ENCODE data around the gene TRIM3. TPM values are rescaled to one million over a fixed set of nuclear protein-coding genes. Genes with fewer than 3 reads are reported as not detected.
A peak's percentile ranks its signal among the peaks of the same experiment; 100 is the strongest.

Gene TRIM3
- total RNA-seq, 1 experiment from 2014 or later: 10.6 TPM

GRCh38 chr11:6480299-6480914 is 6.7 kb upstream of the TRIM3 start:
- DNase-seq (ENCODE audit: low spot score): no peak

DNA sequence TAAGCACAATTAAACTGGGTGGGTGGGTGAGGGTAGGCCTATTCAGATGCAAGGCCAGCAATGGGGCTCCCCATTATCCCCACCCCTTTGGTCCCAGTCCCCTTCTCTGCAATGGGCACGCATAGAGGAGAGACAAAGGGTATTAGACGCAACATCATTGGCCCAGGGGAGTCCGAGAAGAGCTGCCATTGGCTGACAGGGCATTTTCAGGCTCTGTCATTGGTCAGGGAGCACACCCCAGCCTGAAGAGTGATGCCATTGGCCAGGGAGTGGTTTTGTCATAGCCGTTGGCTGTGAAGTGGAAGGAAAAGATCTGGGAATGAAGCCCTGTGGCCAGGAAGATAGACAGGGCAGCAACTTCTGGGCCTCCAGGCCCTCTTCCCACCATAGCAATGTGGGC is 2.8 kb upstream of the TRIM3 start:
- no peak for DNase-seq (ENCODE audit: low spot score)

- no peak for DNase-seq (ENCODE audit: low spot score)
Observed at GRCh38 chr11:6475936-6476335, 2.2 kb upstream of the TRIM3 start.

- no peak for DNase-seq (ENCODE audit: low spot score)
Observed at GRCh38 chr11:6474806-6475500, 1.2 kb upstream of the TRIM3 start.

GRCh38 chr11:6474413-6474792 is 662 bp upstream of the TRIM3 start:
- no peak for DNase-seq (ENCODE audit: low spot score)

GRCh38 chr11:6472934-6473333 is 807 bp downstream of the TRIM3 start:
- DNase-seq (ENCODE audit: low spot score): no peak

DNA sequence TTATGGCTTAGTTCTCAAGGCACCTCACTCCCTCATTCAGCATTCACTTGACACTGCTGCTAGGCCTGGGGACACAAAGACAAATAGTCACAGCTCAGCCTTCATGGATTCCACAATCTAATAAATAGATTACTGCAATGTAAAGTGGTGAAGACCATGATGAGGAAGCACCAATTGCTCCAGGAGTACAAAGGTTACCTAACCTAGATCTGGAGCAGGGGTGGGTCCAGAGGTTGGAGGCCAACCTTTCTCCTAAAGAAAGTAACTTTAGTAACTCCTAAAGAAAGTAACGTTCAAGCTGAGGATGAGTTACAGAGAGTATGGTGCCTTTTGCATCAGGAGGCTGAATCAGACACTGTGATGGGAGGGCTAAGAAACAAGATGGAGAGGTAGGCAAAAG is 4.1 kb downstream of the TRIM3 start:
- DNase-seq (ENCODE audit: low spot score): no peak

DNA sequence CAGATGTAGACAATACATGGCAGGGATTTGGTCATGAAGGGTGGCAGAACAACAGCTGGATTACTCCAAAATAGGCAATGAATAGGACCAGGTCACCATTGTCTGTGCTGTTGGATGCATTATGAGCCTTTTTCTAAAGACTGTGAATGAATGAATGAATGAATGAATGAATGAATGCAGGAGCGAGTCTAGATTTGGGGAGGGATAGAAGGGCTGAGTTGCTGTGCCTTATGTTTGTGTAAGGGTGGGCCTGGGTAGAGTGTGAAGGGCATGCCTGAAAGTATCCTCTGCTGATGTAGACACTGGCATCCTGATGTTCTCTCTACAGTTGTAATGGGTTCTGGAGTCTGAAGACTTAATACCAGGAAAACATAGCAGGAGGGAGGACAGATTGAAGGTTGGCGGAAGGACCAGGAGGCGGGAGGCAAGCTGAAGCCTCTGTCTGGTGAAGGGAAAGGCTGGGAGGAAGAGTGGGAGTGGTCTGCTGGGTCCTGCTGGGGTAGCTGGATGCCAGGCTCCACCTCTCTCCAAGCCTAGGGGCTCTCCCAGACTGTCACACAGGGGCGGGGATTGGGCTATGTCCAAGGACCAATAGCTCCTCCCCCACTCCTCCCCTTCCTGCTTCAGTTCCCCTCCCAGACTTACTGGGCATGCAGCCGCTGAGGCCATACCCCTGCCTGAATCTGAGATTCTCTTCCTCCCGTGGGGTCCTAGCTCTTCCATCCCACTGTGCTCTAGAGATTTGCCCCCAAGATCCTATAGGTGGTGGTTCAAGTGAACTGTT is 4.8 kb downstream of the TRIM3 start:
- DNase-seq (ENCODE audit: low spot score): peak; percentile 63

GRCh38 chr11:6459099-6459450 is 14.7 kb downstream of the TRIM3 start:
- no peak for DNase-seq (ENCODE audit: low spot score)

GRCh38 chr11:6458352-6459098 is 15.2 kb downstream of the TRIM3 start:
- no peak for DNase-seq (ENCODE audit: low spot score)

DNA sequence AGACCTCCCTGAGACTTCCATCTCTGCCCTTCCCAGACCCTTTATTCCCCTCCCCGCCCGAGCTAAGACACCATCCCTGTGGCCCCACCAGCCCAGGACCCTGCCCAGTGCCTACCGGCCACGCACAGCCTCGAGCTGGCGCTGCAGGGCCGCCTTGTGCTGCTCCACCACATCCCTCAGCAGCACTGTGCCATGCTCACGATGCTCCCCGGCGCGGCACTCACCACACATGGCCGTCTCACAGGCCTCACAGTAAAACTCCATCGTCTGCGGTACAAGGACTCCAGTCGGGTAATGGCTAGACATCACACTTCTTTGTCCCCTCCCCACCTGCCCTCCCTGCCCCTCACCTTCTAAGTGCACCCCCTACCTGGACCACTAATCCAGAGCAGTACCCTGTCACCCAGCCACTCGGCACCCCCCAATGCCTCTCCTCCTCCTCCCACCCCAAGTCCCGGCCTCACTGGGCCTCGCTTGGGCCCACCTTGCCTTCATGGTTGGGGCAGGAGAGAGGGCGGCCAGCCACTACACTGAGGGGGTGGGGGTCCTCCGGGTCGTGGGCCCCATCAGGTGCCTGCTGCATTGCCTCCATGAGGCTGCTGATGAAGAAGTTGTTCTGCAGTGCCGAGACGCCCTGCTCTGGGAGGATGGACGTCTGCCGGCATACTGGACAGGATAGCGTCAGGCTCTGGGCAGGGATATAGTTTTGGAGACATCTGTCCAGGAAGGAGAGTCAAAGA is 16.0 kb downstream of the TRIM3 start:
- DNase-seq (ENCODE audit: low spot score): no peak

DNA sequence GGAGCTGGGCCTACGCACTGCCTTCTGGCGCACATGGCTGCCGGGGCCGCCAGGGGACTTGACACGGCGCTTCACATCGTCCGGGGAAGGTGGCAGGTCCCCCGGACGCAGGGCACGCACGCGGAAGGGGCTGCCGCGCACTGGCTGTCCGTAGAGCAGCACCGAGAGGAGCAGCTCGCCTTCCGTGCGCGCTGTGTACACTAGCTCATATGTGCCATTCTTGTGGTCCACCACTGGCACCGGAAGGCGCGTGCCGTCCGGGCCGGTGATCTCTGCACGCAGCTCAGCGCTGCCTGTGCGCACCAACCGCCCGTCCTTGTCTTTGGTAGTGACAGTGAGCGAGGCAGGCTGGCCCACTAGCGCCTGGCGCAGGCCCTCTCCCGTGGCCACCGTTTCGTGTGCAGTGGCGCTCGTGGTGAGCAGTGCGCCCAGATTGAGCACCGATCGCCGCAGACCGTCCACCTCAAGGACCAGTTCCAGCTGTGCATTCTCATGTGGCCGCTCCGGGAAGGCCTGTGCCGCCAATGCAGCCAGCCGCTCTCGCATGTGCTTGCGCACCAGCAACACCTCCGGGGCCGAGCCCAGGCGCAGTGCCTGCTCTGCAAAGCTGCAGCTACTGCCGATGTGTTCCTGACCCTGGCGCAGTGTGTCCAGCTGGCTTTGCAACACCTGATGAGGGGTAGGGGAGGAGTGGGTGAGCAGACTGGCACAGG is 17.2 kb downstream of the TRIM3 start:
- no peak for DNase-seq (ENCODE audit: low spot score)

GRCh38 chr11:6455070-6455469 is 18.7 kb downstream of the TRIM3 start:
- no peak for DNase-seq (ENCODE audit: low spot score)

DNA sequence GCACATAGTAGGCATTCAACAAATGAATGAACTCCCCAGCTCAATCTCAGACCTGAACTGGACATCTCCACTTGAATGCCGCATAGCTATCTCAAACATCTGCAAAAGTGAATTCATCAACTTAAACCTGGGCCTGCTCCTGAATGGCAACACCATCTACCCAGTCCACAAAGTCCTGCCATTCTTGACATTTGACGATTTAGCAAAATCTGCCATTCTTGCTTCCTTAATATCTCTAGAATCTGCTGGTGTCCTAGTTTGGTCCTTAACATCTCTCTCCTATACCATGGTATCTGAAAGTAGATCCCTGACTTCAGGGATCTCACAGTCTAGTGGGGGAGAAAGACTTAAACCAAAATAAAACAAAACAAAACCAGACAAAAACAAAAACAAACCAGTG is 20.6 kb downstream of the TRIM3 start:
- DNase-seq (ENCODE audit: low spot score): no peak

DNA sequence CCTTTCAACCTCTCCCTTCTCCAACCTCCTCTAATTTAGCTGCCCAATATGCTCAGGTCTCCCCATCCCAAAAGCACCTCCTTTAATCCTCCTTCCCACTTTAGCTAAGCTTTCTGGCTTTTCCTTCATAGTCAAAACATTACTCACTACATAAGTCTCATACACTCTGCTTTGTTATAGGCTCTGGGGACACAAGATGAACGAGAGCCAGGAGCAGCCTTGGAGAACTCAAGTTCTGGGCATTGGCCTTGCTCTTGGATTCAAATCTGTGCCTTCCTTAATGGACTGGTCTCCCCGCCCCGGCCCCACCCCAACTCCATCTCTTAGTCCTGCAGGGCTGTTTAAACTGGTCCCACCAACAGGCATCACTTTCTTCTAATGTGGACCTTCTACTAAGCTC is 21.5 kb downstream of the TRIM3 start:
- no peak for DNase-seq (ENCODE audit: low spot score)

GRCh38 chr11:6448574-6448973 is 25.2 kb downstream of the TRIM3 start:
- DNase-seq (ENCODE audit: low spot score): no peak

- peak; percentile 53 for DNase-seq (ENCODE audit: low spot score)
Observed at GRCh38 chr11:6443269-6444003, 30.3 kb downstream of the TRIM3 start.

DNA sequence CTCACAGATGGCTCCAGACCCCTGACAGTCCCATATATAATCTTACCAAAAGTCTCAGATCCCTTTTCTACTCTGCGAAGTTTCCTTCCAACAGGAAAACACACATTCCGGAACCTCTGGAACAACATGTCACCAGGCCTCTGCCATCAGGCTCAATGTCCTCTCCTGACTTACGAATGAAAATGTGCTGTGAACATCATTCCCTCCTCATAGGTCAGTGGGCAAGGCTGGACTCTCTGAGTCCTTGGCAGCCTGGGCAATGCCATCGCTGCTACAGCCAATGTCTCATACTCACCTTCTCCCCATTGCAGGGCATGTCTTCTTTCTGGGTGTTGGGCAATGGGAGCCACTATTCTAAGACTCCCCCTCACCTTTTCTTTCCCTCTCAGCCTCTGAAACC is 31.3 kb downstream of the TRIM3 start:
- DNase-seq (ENCODE audit: low spot score): no peak

GRCh38 chr11:6440906-6441358 is 32.8 kb downstream of the TRIM3 start, which contains the start of gene HPX:
Gene HPX (minus strand): TSS chr11:6440987. CDS start chr11:6440963, 24 bp downstream.
- DNase-seq (ENCODE audit: low spot score): no peak

DNA sequence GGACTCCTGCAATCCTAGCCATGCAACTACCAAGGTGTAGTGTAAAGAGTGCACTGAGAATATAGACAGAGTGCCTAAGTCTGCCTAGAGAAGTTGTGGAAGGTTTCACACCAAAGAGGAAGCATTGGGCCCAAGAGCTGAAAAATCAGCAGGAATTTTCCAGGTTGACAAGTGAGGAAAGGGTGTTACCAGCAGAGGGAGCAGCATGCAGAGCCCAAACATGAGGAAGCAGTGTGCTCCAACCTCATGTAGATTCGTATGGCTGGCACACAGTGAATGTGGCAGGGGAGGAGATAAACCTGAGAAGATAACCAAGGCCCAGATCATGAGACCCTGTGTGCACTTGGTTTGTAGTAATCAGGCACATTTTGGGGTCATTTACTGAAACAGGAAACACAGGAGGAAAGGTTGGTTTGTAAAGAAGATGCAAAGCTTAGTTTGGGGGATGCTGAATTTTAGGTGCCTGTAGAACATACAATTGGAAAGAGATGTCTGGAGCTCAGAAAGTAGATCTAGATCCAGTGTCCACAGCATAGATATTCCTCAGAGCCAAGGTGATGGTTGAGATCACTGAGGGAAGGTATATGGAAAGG is 34.7 kb downstream of the TRIM3 start:
- peak; percentile 51 for DNase-seq (ENCODE audit: low spot score)

Measured in H4 (cell line).